HUES6 (cell line): ENCODE data around the gene ITPR1.
A peak's percentile ranks its signal among the peaks of the same experiment; 100 is the strongest.

ENCODE experiments used
- H3K27ac ChIP-seq: 2 replicates; pipeline ENCODE4 v1.7.0; 2013; ENCODE audit warnings: low read depth, mild to moderate bottlenecking, low read length, inconsistent platforms
- H3K27me3 ChIP-seq: 2 replicates; pipeline ENCODE4 v1.6.1; 2013; ENCODE audit warnings: low read length; ENCODE audit not compliant: control insufficient read depth, insufficient read depth
- H3K36me3 ChIP-seq: 2 replicates; pipeline ENCODE4 v1.6.1; 2013; ENCODE audit warnings: low read length; ENCODE audit not compliant: control insufficient read depth, insufficient read depth
- H3K4me1 ChIP-seq: 2 replicates; pipeline ENCODE4 v1.6.1; 2013; ENCODE audit warnings: low read length; ENCODE audit not compliant: control insufficient read depth, insufficient read depth
- H3K4me3 ChIP-seq: 2 replicates; pipeline ENCODE4 v1.5.1; 2013; ENCODE audit warnings: low read depth, low read length
- H3K9ac ChIP-seq: one replicate; pipeline ENCODE4 v1.6.1; 2013; ENCODE audit warnings: mild to moderate bottlenecking, low read length
- H3K9me3 ChIP-seq: 2 replicates; pipeline ENCODE4 v1.6.1; 2013; ENCODE audit warnings: low read depth, low read length; ENCODE audit not compliant: control insufficient read depth, insufficient read depth

The ITPR1 gene

GRCh38 chr3:4512895-4513616, 19.9 kb downstream of the ITPR1 start:
- no peak overlapping the region; the same call in 1 of the 2 replicates for H3K27ac ChIP-seq

GRCh38 chr3:4514321-4514720, 21.2 kb downstream of the ITPR1 start:
- Histone ChIP-seq H3K36me3 (no peaks in the 10 kb centered on the region), H3K4me3 (no peak overlapping the region), H3K9me3 (no peaks in the 10 kb centered on the region), H3K9ac (no peak overlapping the region), H3K4me1 (peaks cover 22% of the 10 kb centered on the region), H3K27me3 (no peaks in the 10 kb centered on the region), H3K27ac (no peak overlapping the region)

More at GRCh38 chr3:4512895-4513616, 19.9 kb downstream of the ITPR1 start:
- Histone ChIP-seq H3K9me3 (no peaks in the 10 kb centered on the region), H3K36me3 (no peaks in the 10 kb centered on the region), H3K9ac (peak overlapping the region; percentile 22), H3K27me3 (no peaks in the 10 kb centered on the region), H3K4me3 (no peak overlapping the region), H3K4me1 (peaks cover 31% of the 10 kb centered on the region)

- Histone ChIP-seq H3K9ac (no peak overlapping the region), H3K4me1 (peaks cover 22% of the 10 kb centered on the region), H3K9me3 (no peaks in the 10 kb centered on the region), H3K27me3 (no peaks in the 10 kb centered on the region), H3K4me3 (no peak overlapping the region), H3K36me3 (no peaks in the 10 kb centered on the region), H3K27ac (no peak overlapping the region)
These were observed 21.8 kb downstream of the ITPR1 start for GRCh38 chr3:4514916-4515315.

- Histone ChIP-seq H3K36me3 (no peaks in the 10 kb centered on the region), H3K9ac (no peak overlapping the region), H3K9me3 (no peaks in the 10 kb centered on the region), H3K4me1 (peaks cover 22% of the 10 kb centered on the region), H3K4me3 (no peak overlapping the region), H3K27ac (no peak overlapping the region), H3K27me3 (no peaks in the 10 kb centered on the region)
These were observed 22.9 kb downstream of the ITPR1 start for GRCh38 chr3:4515916-4516579.

- Histone ChIP-seq H3K9me3 (no peaks in the 10 kb centered on the region), H3K9ac (no peak overlapping the region), H3K27me3 (no peaks in the 10 kb centered on the region), H3K27ac (no peak overlapping the region), H3K36me3 (no peaks in the 10 kb centered on the region), H3K4me1 (peaks cover 22% of the 10 kb centered on the region), H3K4me3 (no peak overlapping the region)
These were observed 23.9 kb downstream of the ITPR1 start for GRCh38 chr3:4517093-4517492.

GRCh38 chr3:4517643-4518311, 24.6 kb downstream of the ITPR1 start:
- Histone ChIP-seq H3K36me3 (no peaks in the 10 kb centered on the region), H3K9ac (no peak overlapping the region), H3K4me3 (no peak overlapping the region), H3K27me3 (no peaks in the 10 kb centered on the region), H3K27ac (no peak overlapping the region), H3K9me3 (no peaks in the 10 kb centered on the region), H3K4me1 (peaks cover 22% of the 10 kb centered on the region)

GRCh38 chr3:4520033-4520816, 27.1 kb downstream of the ITPR1 start:
- Histone ChIP-seq H3K4me1 (peaks cover 9% of the 10 kb centered on the region), H3K36me3 (no peaks in the 10 kb centered on the region), H3K9ac (no peak overlapping the region), H3K27me3 (no peaks in the 10 kb centered on the region), H3K4me3 (no peak overlapping the region), H3K9me3 (no peaks in the 10 kb centered on the region), H3K27ac (no peak overlapping the region)

- H3K9ac ChIP-seq = no peak overlapping the region
- no peak overlapping the region for H3K4me3 ChIP-seq
- no peaks in the 10 kb centered on the region for H3K4me1 ChIP-seq
- H3K36me3 ChIP-seq = no peaks in the 10 kb centered on the region
- no peaks in the 10 kb centered on the region for H3K9me3 ChIP-seq
- H3K27ac ChIP-seq = no peak overlapping the region
- H3K27me3 ChIP-seq = no peaks in the 10 kb centered on the region
These were observed 29.8 kb downstream of the ITPR1 start for GRCh38 chr3:4522947-4523346.

- Histone ChIP-seq H3K9ac (no peak overlapping the region), H3K27ac (no peak overlapping the region), H3K4me3 (no peak overlapping the region), H3K36me3 (no peaks in the 10 kb centered on the region), H3K27me3 (no peaks in the 10 kb centered on the region), H3K4me1 (0 out of 2 replicates have a peak, but pooled peaks cover 4% of the 10 kb centered on the region), H3K9me3 (no peaks in the 10 kb centered on the region)
These were observed 30.9 kb downstream of the ITPR1 start for GRCh38 chr3:4523710-4524698.
